Suprapubic skin (tissue), 4 donors: ENCODE data around the gene ZFAND3.

Source experiments
- CTCF ChIP-seq, 2 donors: fragments of 200-600 bp in 1 of 2; fragments of 450-650 bp in 1 of 2; sonication (generic) in 1 of 2; IDR thresholded peaks; one replicate each; pipeline ENCODE4 v1.5.1; 2016 to 2019; ENCODE audit warnings: antibody characterized with exemption in 2 of 2, mild to moderate bottlenecking in 1 of 2, moderate library complexity in 1 of 2
- EP300 ChIP-seq: sonication (generic); formaldehyde crosslinking; IDR thresholded peaks from one replicate; pipeline ENCODE4 v1.6.1; 2017; ENCODE audit warnings: antibody characterized with exemption
- POLR2A ChIP-seq, 2 donors: fragments of 450-650 bp; IDR thresholded peaks; one replicate each; pipeline ENCODE4 v1.6.1; 2017; ENCODE audit warnings: antibody characterized with exemption in 2 of 2, mild to moderate bottlenecking in 2 of 2, moderate library complexity in 2 of 2
- POLR2AphosphoS5 ChIP-seq, 3 donors: sonication (generic); formaldehyde crosslinking; IDR thresholded peaks; one replicate each; pipeline ENCODE4 v1.6.1; 2017; ENCODE audit warnings: antibody characterized with exemption in 3 of 3

DNA sequence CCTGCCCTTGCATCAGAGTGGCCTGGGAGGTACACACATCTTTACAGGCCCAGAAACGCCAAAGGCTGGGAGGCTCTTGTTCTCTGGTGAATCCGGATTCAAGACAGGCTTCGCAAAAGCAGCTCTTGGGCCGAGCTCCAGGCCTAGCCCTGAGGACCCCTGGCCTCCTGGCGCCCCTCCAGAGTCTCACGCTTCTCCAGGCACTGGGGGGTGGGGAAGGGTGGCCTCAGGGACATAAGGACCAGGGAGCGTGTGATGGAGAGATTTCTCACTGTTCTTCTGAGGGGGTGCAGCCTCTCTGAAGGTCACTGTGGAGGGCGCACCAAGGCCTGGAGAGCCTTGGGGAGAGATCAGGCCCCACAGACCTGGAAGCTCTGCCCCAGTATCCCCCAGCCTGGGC lies 349.2 kb downstream of the ZFAND3 start:
- no peak for TF ChIP-seq CTCF (IDR thresholded peaks at IDR 0.05)
- no peak for TF ChIP-seq EP300
- TF ChIP-seq POLR2A (IDR thresholded peaks at IDR 0.05), result no peak
- TF ChIP-seq POLR2AphosphoS5 (IDR thresholded peaks at IDR 0.05), result no peak
